Renal cortical epithelial cell (primary cell): ENCODE data around the gene ARHGEF28. TPM values are rescaled to one million over a fixed set of nuclear protein-coding genes. Genes with fewer than 3 reads are reported as not detected.
A peak's percentile ranks its signal among the peaks of the same experiment; 100 is the strongest.

Source experiments
- DNase-seq: peaks from one replicate; pipeline ENCODE4 v3.0.0-alpha.2; 2011; ENCODE audit warnings: low read depth
- total RNA-seq: library from RNA; depleted of rRNA; stranded (reverse); fragments of >200 nt; gene quantifications from 2 replicates; pipeline ENCODE4 v1.2.3, GENCODE V29; 2014

Gene ARHGEF28
- total RNA-seq, 1 donor from 2014 or later: 112 TPM

GRCh38 chr5:73935719-73936118, 309.7 kb downstream of the ARHGEF28 start:
- DNase-seq: no peak

GRCh38 chr5:73938280-73938937, 312.4 kb downstream of the ARHGEF28 start:
- DNase-seq: peak; percentile 99

DNA sequence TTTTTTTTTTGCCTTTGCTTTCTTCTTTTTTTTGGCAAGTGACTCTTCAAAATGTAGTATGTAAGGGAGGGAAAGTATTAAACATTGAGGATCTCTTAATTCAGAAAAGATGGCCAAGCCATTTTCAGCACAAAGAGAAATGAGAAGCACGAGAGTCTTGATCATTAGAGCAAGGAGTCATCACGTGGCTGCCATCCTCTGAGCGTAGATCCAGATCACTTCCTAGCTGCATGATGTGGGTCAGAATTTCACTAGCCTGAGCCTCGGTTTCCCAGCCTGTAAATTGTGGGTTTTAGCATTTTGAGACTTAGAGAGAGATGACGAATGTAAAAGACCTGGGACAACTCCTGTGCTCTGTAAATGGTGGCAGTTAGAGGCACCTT, 312.9 kb downstream of the ARHGEF28 start:
- DNase-seq: no peak

DNA sequence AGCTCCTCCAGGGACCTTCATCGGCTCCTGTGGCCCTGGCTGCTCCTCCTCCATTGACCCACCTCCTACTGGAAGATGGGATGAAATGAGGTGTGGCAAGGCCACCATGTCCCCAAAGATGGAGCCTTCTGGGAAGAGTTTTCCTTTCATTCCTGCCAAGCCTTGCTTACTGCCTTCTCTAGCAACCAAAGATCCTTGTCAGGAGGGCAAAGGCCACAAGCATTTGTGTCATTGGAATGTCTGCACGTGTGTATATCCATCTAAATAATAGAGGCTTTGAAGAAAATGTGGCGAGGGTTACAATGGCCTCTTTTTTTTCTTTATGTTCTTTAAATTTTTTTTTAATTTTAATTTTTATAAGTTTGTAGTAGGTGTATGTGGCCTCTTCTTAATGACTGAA, 313.6 kb downstream of the ARHGEF28 start:
- peak; percentile 33 for DNase-seq

DNA sequence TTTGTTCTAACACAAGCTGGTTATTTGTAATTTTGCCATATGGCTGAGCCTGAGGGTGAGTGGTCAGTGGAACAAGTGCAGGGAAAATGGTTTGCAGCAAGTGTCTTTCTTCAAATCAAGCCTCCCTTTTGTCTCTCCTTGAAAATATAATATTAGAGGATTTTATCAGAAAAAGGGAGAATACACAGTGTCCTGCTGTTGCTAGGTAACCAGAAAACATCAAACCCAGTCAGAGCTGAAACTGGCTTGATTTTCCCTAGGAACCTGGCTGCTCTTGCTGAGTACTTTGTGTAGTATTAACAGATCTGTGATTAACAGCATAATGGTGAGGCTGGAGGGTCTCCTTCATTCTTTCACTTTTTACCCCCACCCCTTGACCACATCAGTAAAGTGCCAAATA, 314.0 kb downstream of the ARHGEF28 start:
- DNase-seq: peak; percentile 88

GRCh38 chr5:73940801-73941200, 314.8 kb downstream of the ARHGEF28 start:
- DNase-seq: no peak

- no peak for DNase-seq
These were observed 316.8 kb downstream of the ARHGEF28 start for GRCh38 chr5:73942783-73943182.

DNA sequence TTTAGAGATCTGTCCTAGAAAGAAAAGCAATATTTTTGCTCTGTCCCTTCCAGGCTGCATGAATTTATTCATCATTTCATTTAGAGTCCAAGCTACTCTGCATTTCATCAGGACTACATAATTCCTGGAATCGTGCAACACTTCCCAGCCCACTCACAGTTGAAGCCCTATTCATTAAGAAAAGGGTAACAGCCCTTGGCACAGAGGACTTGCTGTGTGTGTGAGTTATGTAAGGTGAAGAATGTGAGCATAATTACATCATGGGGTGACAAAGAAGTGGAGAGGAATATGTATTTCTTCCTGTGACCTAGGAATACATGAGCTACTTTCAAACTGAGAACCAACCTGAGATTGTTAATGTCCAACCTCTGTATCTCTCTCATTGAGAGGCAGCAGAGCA, 317.4 kb downstream of the ARHGEF28 start:
- DNase-seq: peak; percentile 17

DNA sequence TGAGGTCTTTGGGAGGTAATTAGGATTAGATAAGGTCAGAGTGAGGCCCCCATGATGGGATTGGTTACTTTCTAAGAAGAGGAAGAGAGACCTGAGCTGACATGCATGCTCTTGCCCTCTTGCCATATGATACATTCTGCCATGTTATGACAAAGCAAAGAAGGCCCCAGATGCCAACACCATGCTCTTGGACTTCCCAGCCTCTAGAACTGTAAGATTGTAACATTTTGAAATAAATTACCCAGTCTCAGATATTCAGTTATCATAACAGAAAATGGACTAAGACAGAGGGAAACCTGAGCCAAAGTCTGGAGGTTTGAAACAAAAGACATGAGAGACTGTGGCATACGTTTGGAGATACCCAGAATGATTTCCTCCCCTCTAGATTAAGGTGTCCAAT, 318.6 kb downstream of the ARHGEF28 start:
- no peak for DNase-seq

DNA sequence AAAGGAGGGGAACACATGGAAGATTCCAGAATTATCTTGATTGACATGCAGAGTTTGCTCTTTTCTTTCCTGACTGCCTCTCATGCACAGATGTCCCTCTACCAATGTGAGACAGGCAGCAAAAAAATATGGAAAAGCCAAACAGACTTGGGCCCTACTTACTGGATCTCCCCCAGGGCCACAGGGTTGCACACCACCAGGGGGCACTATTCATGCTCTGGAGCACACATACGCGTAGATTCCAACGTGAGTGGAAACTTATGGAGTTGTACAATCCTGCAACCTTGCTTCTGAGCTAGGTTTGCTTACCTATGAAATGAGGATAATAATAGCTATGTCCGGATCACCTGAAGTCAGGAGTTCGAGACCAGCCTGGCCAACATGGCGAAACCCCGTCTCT, 319.5 kb downstream of the ARHGEF28 start:
- no peak for DNase-seq

DNA sequence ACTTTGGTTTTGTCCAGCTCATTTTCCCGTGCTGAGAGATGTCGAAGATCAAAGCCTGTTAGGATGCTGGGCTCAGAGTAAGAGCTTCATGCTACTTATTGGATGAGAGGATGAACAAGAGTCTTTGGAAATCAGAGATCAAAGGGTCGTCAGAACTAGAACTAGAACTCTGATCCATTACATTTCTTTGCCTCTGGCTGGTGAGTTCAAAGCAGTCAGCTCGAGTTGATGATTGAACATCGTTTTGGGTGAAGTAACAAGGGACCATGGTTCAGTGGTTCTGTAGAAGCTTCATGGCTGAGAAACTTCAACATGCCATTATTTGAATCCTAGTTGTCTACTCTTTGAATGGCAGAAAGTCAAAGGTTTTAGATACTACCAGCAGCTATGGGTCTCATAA, 320.3 kb downstream of the ARHGEF28 start:
- peak; percentile 94 for DNase-seq

- DNase-seq: peak; percentile 88
These were observed 321.1 kb downstream of the ARHGEF28 start for GRCh38 chr5:73946919-73947602.

GRCh38 chr5:73947906-73948640, 322.1 kb downstream of the ARHGEF28 start:
- peak; percentile 39 for DNase-seq

GRCh38 chr5:73948720-73949119, 322.7 kb downstream of the ARHGEF28 start:
- peak; percentile 87 for DNase-seq

DNA sequence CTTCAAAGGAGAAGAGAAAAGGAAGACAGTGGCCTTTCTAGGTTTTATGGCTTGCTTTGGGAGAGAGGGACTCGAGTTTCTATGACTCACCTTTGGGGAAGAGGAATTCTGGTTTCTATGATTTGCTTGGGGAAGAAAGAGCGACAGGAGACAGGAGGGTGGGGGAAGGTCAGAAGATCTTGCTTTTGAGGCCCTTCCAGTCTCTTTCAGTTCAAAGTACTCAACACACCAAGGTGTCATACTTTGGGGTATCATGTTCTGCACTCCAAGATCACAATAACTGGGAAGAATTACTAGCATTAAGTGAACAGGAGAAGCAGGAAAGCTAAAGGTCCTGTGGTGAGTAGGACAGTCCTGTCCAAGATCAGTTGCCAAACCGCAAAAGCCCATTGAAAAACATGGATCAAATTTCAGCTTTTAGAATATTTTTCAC, 324.5 kb downstream of the ARHGEF28 start:
- peak; percentile 63 for DNase-seq

DNA sequence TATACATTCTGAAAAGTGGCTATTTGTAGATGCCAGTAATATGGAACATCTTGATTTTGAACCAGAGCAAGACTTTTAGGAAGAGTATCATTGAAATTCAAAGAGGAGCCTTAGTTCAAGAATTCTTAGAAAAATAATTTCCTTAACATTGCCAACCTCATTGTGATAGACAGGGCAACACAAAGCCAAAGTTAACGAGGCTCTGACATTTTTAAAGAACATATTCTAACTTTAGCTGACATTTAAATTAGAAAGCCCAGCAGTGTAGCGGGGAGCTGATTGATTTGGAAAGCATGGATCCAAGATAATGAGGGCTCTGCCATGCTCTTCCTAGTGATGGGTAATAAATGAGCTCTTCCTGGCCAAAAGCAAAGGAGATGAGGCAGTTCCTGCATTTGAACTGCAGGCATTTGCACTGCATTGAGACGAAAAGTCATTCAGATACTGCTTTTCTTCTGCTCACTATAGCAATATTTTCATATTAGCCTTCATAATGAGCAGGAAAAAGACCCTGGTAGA, 325.0 kb downstream of the ARHGEF28 start:
- no peak for DNase-seq

DNA sequence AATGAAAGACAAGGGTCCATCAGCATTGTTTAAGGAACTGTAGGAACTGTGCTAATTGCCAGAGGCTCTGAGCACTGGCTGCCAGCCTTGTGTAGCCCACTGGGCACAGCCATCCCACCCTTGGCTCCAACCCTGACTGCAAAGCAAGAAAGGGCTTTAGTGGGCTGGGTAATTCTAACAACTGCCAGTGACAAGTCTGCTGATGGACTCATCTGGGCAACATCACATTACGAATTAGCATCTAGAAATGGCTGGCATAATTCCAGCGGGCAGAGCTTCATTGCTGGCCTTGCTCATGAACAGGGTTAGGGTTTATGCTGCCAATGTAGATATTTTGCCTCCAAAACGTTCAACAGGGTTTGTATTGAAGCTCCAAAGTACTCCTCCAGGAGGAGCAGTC, 326.9 kb downstream of the ARHGEF28 start:
- no peak for DNase-seq

- no peak for DNase-seq
These were observed 328.4 kb downstream of the ARHGEF28 start for GRCh38 chr5:73954381-73954780.

DNA sequence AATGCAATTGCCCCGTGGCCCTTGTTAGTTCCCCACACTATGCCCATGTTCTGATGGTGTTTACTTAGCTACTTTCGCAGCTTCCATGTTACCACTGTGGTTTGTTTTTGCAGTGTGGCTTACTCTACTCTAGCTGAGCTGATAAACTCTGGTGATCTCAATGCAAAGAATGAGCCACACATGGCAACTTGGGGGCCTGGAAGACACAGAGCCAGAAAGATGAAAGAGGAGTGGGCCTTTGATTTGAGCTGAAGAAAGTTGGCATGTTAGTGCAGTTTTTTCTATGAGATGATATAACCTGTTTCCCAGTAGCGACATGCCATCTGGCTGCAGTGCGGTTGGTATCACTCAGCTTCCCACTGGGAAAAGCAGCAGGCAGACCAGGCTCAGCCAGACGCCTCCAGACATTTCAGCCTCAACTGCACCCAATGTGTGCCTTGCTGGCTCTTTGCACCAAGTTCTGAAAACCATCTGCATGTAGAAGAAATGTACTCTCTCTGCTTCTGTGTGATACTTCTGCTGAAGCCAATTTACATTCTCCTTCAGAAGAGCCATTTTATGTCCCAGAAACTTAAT, 329.4 kb downstream of the ARHGEF28 start:
- no peak for DNase-seq

DNA sequence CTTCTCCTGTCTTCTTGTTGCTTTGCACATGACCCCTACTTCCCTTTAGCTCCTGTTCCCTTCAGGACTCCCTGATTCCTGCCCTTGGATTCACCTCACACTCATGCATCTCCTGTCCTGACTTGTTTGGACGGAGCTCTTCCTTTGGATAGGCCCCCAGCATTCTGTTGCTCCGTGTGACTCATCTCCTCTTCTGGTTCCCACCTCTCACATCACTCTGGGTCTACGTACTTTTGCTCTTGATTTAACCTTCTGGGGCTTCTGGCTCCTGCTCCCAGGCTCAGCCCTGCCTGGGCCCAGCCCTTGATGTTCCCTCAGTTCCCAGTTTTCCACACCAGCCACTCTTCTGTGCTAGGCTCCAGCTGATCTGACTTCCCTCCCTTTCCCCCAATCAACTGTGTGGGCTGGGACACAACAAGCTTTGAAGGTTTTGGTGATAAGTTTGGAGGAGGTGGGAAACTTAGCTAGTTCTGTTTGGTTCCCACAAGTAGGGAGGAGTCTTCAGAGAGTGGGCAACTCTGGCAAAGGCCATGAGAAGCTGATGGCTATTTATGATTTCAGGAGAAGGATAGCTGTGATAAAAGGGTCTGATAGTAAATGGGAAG, 331.5 kb downstream of the ARHGEF28 start:
- no peak for DNase-seq

GRCh38 chr5:73958037-73958436, 332.0 kb downstream of the ARHGEF28 start:
- no peak for DNase-seq

GRCh38 chr5:73960023-73960422, 334.0 kb downstream of the ARHGEF28 start:
- DNase-seq: no peak
